T-helper 1 cell (primary cell): ENCODE results near the gene KRT12.

Experiments
- DNase-seq, 5 donors: peaks; one replicate each; pipeline ENCODE4 v3.0.0-alpha.2; 2012 to 2020

The KRT12 gene

GRCh38 chr17:40813804-40814203 is 53.2 kb downstream of the KRT12 start:
- no peak for DNase-seq

- DNase-seq = no peak
Measured at GRCh38 chr17:40812639-40813038, 54.4 kb downstream of the KRT12 start.
